H9 (cell line): ENCODE measurements around the gene CCL26. TPM values are rescaled to one million over a fixed set of nuclear protein-coding genes. Genes with fewer than 3 reads are reported as not detected.

Experiments
- DNase-seq: peaks from one replicate; pipeline ENCODE4 v3.0.0-alpha.2; 2017
- H2AFZ ChIP-seq: one replicate; pipeline ENCODE4 v1.6.1; 2013; ENCODE audit warnings: mild to moderate bottlenecking, low read length, control low read depth, moderate library complexity
- H2AK5ac ChIP-seq: 2 replicates; pipeline ENCODE4 v1.6.1; 2013; ENCODE audit warnings: low read length, control low read depth, mixed read lengths; ENCODE audit not compliant: insufficient read length
- H2BK120ac ChIP-seq: one replicate; pipeline ENCODE4 v1.6.1; 2013; ENCODE audit warnings: low read depth, mild to moderate bottlenecking, low read length, control low read depth, inconsistent platforms; ENCODE audit not compliant: poor library complexity, severe bottlenecking
- H2BK12ac ChIP-seq: 2 replicates; pipeline ENCODE4 v1.6.1; 2013; ENCODE audit warnings: low read length, control low read depth, mixed read lengths, low read depth; ENCODE audit not compliant: insufficient read length
- H2BK15ac ChIP-seq: 2 replicates; pipeline ENCODE4 v1.6.1; 2013; ENCODE audit warnings: low read depth, low read length, control low read depth
- H2BK20ac ChIP-seq: one replicate; pipeline ENCODE4 v1.6.1; 2013; ENCODE audit warnings: low read depth, mild to moderate bottlenecking, low read length, control low read depth, inconsistent platforms; ENCODE audit not compliant: poor library complexity, severe bottlenecking
- H2BK5ac ChIP-seq: 2 replicates; pipeline ENCODE4 v1.6.1; 2013; ENCODE audit warnings: low read length, control low read depth, mixed read lengths; ENCODE audit not compliant: insufficient read length
- H3K14ac ChIP-seq: 2 replicates; pipeline ENCODE4 v1.6.1; 2013; ENCODE audit warnings: low read length, control low read depth; ENCODE audit not compliant: insufficient read depth
- H3K18ac ChIP-seq: 2 replicates; pipeline ENCODE4 v1.6.1; 2013; ENCODE audit warnings: low read depth, mild to moderate bottlenecking, mixed read lengths, low read length, control low read depth; ENCODE audit not compliant: insufficient read length
- H3K23ac ChIP-seq: 2 replicates; pipeline ENCODE4 v1.6.1; 2013; ENCODE audit warnings: low read length, control low read depth, mixed read lengths, low read depth; ENCODE audit not compliant: insufficient read length
- H3K23me2 ChIP-seq: 2 replicates; pipeline ENCODE4 v1.6.1; 2013; ENCODE audit warnings: low read depth, mild to moderate bottlenecking, mixed read lengths, low read length, control low read depth; ENCODE audit not compliant: insufficient read length, poor library complexity, severe bottlenecking
- H3K27ac ChIP-seq: 2 replicates; pipeline ENCODE4 v1.5.1; 2013; ENCODE audit warnings: low read length, control low read depth, mixed read lengths, low read depth; ENCODE audit not compliant: insufficient read length
- H3K27me3 ChIP-seq: 2 replicates; pipeline ENCODE4 v1.6.1; 2013; ENCODE audit warnings: low read length, control low read depth, inconsistent platforms; ENCODE audit not compliant: insufficient read depth
- H3K4ac ChIP-seq: 2 replicates; pipeline ENCODE4 v1.6.1; 2013; ENCODE audit warnings: low read depth, mild to moderate bottlenecking, control low read depth, inconsistent platforms, low read length, moderate library complexity
- H3K4me1 ChIP-seq: 2 replicates; pipeline ENCODE4 v1.6.1; 2013; ENCODE audit warnings: low read length, control low read depth, inconsistent platforms; ENCODE audit not compliant: insufficient read depth
- H3K4me2 ChIP-seq: 2 replicates; pipeline ENCODE4 v1.6.1; 2013; ENCODE audit warnings: low read length, control low read depth, mixed read lengths; ENCODE audit not compliant: insufficient read length, insufficient read depth
- H3K56ac ChIP-seq: 2 replicates; pipeline ENCODE4 v1.6.1; 2013; ENCODE audit warnings: low read depth, mild to moderate bottlenecking, mixed read lengths, low read length, control low read depth; ENCODE audit not compliant: insufficient read length
- H3K79me1 ChIP-seq: 2 replicates; pipeline ENCODE4 v1.6.1; 2013; ENCODE audit warnings: low read depth, mild to moderate bottlenecking, moderate library complexity, low read length, control low read depth, inconsistent platforms; ENCODE audit not compliant: insufficient read depth, poor library complexity, severe bottlenecking
- H3K79me2 ChIP-seq: 2 replicates; pipeline ENCODE4 v1.6.1; 2013; ENCODE audit warnings: low read length, control low read depth, inconsistent platforms; ENCODE audit not compliant: insufficient read depth
- H3K9ac ChIP-seq: 2 replicates; pipeline ENCODE4 v1.6.1; 2013; ENCODE audit warnings: low read length, control low read depth, mixed read lengths; ENCODE audit not compliant: insufficient read length; ENCODE audit errors: extremely low read depth
- H3K9me3 ChIP-seq: one replicate; pipeline ENCODE4 v1.6.1; 2013; ENCODE audit warnings: low read depth, low read length, inconsistent platforms; ENCODE audit not compliant: control insufficient read depth
- H3T11ph ChIP-seq: one replicate; pipeline ENCODE4 v1.6.1; 2013; ENCODE audit warnings: mild to moderate bottlenecking, low read length, control low read depth, inconsistent platforms
- H4K20me1 ChIP-seq: one replicate; pipeline ENCODE4 v1.6.1; 2013; ENCODE audit not compliant: control insufficient read depth, insufficient read length, insufficient read depth
- H4K5ac ChIP-seq: 2 replicates; pipeline ENCODE4 v1.6.1; 2013; ENCODE audit warnings: low read depth, mild to moderate bottlenecking, mixed read lengths, low read length, control low read depth; ENCODE audit not compliant: insufficient read length
- H4K8ac ChIP-seq: replicated peaks from 2 replicates; pipeline ENCODE4 v1.6.1; 2013; ENCODE audit warnings: low read length, control low read depth, mixed read lengths, low read depth; ENCODE audit not compliant: insufficient read length
- H4K91ac ChIP-seq: 2 replicates; pipeline ENCODE4 v1.6.1; 2013; ENCODE audit warnings: low read depth, mild to moderate bottlenecking, moderate library complexity, mixed read lengths, low read length, control low read depth; ENCODE audit not compliant: insufficient read length
- H3K27ac Mint-ChIP-seq, 3 experiments: 2 replicates in 2 of 3; 3 replicates in 1 of 3; pipeline ENCODE4 v1.8.0; 2020 to 2021; ENCODE audit warnings: mixed read lengths in 3 of 3, mild to moderate bottlenecking in 1 of 3, moderate library complexity in 1 of 3
- H3K27me3 Mint-ChIP-seq: 2 replicates; pipeline ENCODE4 v1.8.0; 2021; ENCODE audit warnings: low read depth, mild to moderate bottlenecking, moderate library complexity, mixed read lengths
- H3K36me3 Mint-ChIP-seq, 3 experiments: 2 replicates in 2 of 3; 3 replicates in 1 of 3; pipeline ENCODE4 v1.8.0; 2020 to 2021; ENCODE audit warnings: low read depth in 3 of 3, mixed read lengths in 3 of 3; ENCODE audit not compliant: insufficient read depth in 1 of 3
- H3K4me1 Mint-ChIP-seq, 2 experiments: 2 replicates each; pipeline ENCODE4 v1.8.0; 2020; ENCODE audit warnings: mixed read lengths in 2 of 2
- H3K4me3 Mint-ChIP-seq, 2 experiments: 2 replicates in 1 of 2; 3 replicates in 1 of 2; pipeline ENCODE4 v1.8.0; 2020 to 2021; ENCODE audit warnings: mild to moderate bottlenecking in 2 of 2, mixed read lengths in 2 of 2, moderate library complexity in 1 of 2
- H3K9me3 Mint-ChIP-seq, 2 experiments: 2 replicates in 1 of 2; 3 replicates in 1 of 2; pipeline ENCODE4 v1.8.0; 2020; ENCODE audit warnings: mild to moderate bottlenecking in 2 of 2, mixed read lengths in 2 of 2, moderate library complexity in 1 of 2
- CTCF ChIP-seq: fragments of 200-600 bp; sonication (generic); conservative IDR thresholded peaks from 3 replicates; pipeline ENCODE4 v1.8.0; 2021; ENCODE audit warnings: antibody characterized with exemption, mild to moderate bottlenecking
- WGBS: extraction: QIAGEN DNeasy Blood & Tissue Kit; methylation state at CpG from one replicate; pipeline ENCODE4 v1.1.7; 2013; ENCODE audit warnings: missing lambda C conversion rate, low lambda C conversion rate, mixed read lengths; ENCODE audit not compliant: insufficient read length; ENCODE audit errors: extremely low coverage; 5-methylcytosine and 5-hydroxymethylcytosine counted together
- total RNA-seq: library from RNA; stranded (reverse); gene quantifications from 2 replicates; pipeline ENCODE4 v1.2.1, GENCODE V29; 2021

Gene CCL26
- total RNA-seq, 1 experiment from 2014 or later, result 9.3 TPM

- no peak overlapping the region for H2BK120ac ChIP-seq
- H2BK15ac ChIP-seq, result no peak overlapping the region
- no peak overlapping the region for H2AFZ ChIP-seq
- H4K91ac ChIP-seq, result no peak overlapping the region
- Mint-ChIP-seq H3K27me3 (peaks cover 7% of the 10 kb centered on the region), H3K4me1 (no peaks in the 10 kb centered on the region), H3K9me3 (no peaks in the 10 kb centered on the region), H3K27ac (no peak overlapping the region), H3K36me3 (no peaks in the 10 kb centered on the region), H3K4me3 (no peak overlapping the region)
- H3K27me3 ChIP-seq, result no peaks in the 10 kb centered on the region
- H4K20me1 ChIP-seq, result no peaks in the 10 kb centered on the region
- H3K4ac ChIP-seq, result no peak overlapping the region
- no peak overlapping the region for H3K27ac ChIP-seq
- no peak overlapping the region for H3T11ph ChIP-seq
- no peak overlapping the region for H2AK5ac ChIP-seq
- H3K56ac ChIP-seq, result no peak overlapping the region
- H3K4me2 ChIP-seq, result no peak overlapping the region
- no peaks in the 10 kb centered on the region for H3K23me2 ChIP-seq
- no peak overlapping the region for H2BK12ac ChIP-seq
- H3K23ac ChIP-seq, result no peak overlapping the region
- no peaks in the 10 kb centered on the region for H3K79me2 ChIP-seq
- no peaks in the 10 kb centered on the region for H3K9me3 ChIP-seq
- no peaks in the 10 kb centered on the region for H3K79me1 ChIP-seq
- no peak overlapping the region for H3K14ac ChIP-seq
- no peak overlapping the region for H3K9ac ChIP-seq
- no peak overlapping the region for H4K8ac ChIP-seq
- H2BK5ac ChIP-seq, result no peak overlapping the region
- no peak overlapping the region for H4K5ac ChIP-seq
- WGBS, result no CpG with 5 or more reads among the region's 3 CpGs
- no peaks in the 10 kb centered on the region for H3K4me1 ChIP-seq
- TF ChIP-seq CTCF, result no peak
- H2BK20ac ChIP-seq, result no peak overlapping the region
- no peak for DNase-seq
- H3K18ac ChIP-seq, result no peak overlapping the region
Observed at GRCh38 chr7:75813084-75813483, 41.1 kb upstream of the CCL26 start.
